Right atrium auricular region (tissue), 2 donors: ENCODE measurements around the gene PAPOLA. TPM values are rescaled to one million over a fixed set of nuclear protein-coding genes. Genes with fewer than 3 reads are reported as not detected.

Experiments used
- DNase-seq: peaks from one replicate; pipeline ENCODE4 v3.0.0-alpha.2; 2019; ENCODE audit warnings: low spot score
- H3K27ac ChIP-seq, 2 donors: fragments of 200-600 bp; sonication (generic); 1 replicate in 1 of 2; 2 replicates in 1 of 2; pipeline ENCODE4 v1.5.1; 2016 to 2019
- H3K27me3 ChIP-seq, 2 donors: fragments of 200-600 bp; sonication (generic); one replicate each; pipeline versions ENCODE4 v1.5.1 to v1.6.0; 2017 to 2019
- H3K36me3 ChIP-seq: fragments of 200-600 bp; sonication (generic); one replicate; pipeline ENCODE4 v1.5.1; 2016
- H3K4me1 ChIP-seq, 2 donors: fragments of 200-600 bp; sonication (generic); one replicate each; pipeline versions ENCODE4 v1.5.1 to v1.6.0; 2017 to 2019
- H3K4me3 ChIP-seq, 2 donors: fragments of 200-600 bp; sonication (generic); 1 replicate in 1 of 2; 2 replicates in 1 of 2; pipeline ENCODE4 v1.5.1; 2017 to 2019; ENCODE audit warnings: mild to moderate bottlenecking in 1 of 2, moderate library complexity in 1 of 2
- H3K9me3 ChIP-seq, 2 donors: fragments of 200-600 bp; sonication (generic); one replicate each; pipeline ENCODE4 v1.5.1; 2019
- CTCF ChIP-seq, 2 donors: fragments of 200-600 bp; sonication (generic); IDR thresholded peaks; one replicate each; pipeline ENCODE4 v1.5.1; 2019; ENCODE audit warnings: antibody characterized with exemption in 2 of 2
- total RNA-seq, 2 donors: library from RNA; depleted of rRNA; stranded (reverse); fragments of >200 nt; gene quantifications; one replicate each; pipeline ENCODE4 v1.1.0, GENCODE V29; 2016

PAPOLA gene
- total RNA-seq, 2 donors from 2014 or later = 85.2 to 91.9 TPM

- no peaks in the 10 kb centered on the region for H3K36me3 ChIP-seq
- H3K4me3 ChIP-seq = no peak overlapping the region
- H3K27ac ChIP-seq = no peak overlapping the region
- TF ChIP-seq CTCF (IDR thresholded peaks at IDR 0.05) = no peak
- no peaks in the 10 kb centered on the region for H3K4me1 ChIP-seq
- no peak for DNase-seq
- no peaks in the 10 kb centered on the region for H3K9me3 ChIP-seq
- H3K27me3 ChIP-seq = no peaks in the 10 kb centered on the region
Observed at GRCh38 chr14:96494331-96494730, 7.9 kb upstream of the PAPOLA start.

GRCh38 chr14:96497087-96497486 lies 5.1 kb upstream of the PAPOLA start:
- H3K27me3 ChIP-seq = no peaks in the 10 kb centered on the region
- H3K36me3 ChIP-seq = no peaks in the 10 kb centered on the region
- no peaks in the 10 kb centered on the region for H3K9me3 ChIP-seq
- no peak overlapping the region for H3K4me3 ChIP-seq
- H3K27ac ChIP-seq = no peak overlapping the region
- no peak for DNase-seq
- TF ChIP-seq CTCF (IDR thresholded peaks at IDR 0.05) = no peak
- peaks cover 0 to 7% of the 10 kb centered on the region in 2 donors for H3K4me1 ChIP-seq

GRCh38 chr14:96497586-96497985 lies 4.6 kb upstream of the PAPOLA start:
- H3K9me3 ChIP-seq = no peaks in the 10 kb centered on the region
- H3K36me3 ChIP-seq = no peaks in the 10 kb centered on the region
- peaks cover 0 to 7% of the 10 kb centered on the region in 2 donors for H3K4me1 ChIP-seq
- no peak for DNase-seq
- H3K4me3 ChIP-seq = no peak overlapping the region
- no peak for TF ChIP-seq CTCF (IDR thresholded peaks at IDR 0.05)
- H3K27me3 ChIP-seq = no peaks in the 10 kb centered on the region
- H3K27ac ChIP-seq = no peak overlapping the region

- no peak for DNase-seq
- Histone ChIP-seq H3K36me3 (no peaks in the 10 kb centered on the region), H3K4me3 (peak overlapping the region; percentile 73 to 99), H3K9me3 (no peaks in the 10 kb centered on the region), H3K4me1 (peaks cover 0 to 41% of the 10 kb centered on the region in 2 donors), H3K27ac (peak overlapping the region; percentile 95 to 99), H3K27me3 (no peaks in the 10 kb centered on the region)
- TF ChIP-seq CTCF (IDR thresholded peaks at IDR 0.05) = no peak
Observed at GRCh38 chr14:96501217-96501739, 904 bp upstream of the PAPOLA start.

GRCh38 chr14:96502621-96503305 lies 581 bp downstream of the PAPOLA start:
- Histone ChIP-seq H3K4me3 (peak overlapping the region; percentile 73 to 99), H3K9me3 (no peaks in the 10 kb centered on the region), H3K27ac (peak overlapping the region; percentile 95 to 99), H3K4me1 (peaks cover 0 to 45% of the 10 kb centered on the region in 2 donors), H3K36me3 (no peaks in the 10 kb centered on the region), H3K27me3 (no peaks in the 10 kb centered on the region)
- DNase-seq = peak; percentile 62
- no peak for TF ChIP-seq CTCF (IDR thresholded peaks at IDR 0.05)
